OCI-LY1 (cell line): Measurements from ENCODE around the gene RPL13.

Source experiments
- H2AFZ ChIP-seq: fragments of 200-600 bp; sonication (generic), shearing (Covaris generic); 2 replicates; pipeline ENCODE4 v1.6.0; 2014; ENCODE audit warnings: antibody characterized with exemption, mild to moderate bottlenecking, low read length
- H3F3A ChIP-seq: fragments of 200-600 bp; sonication (generic), shearing (Covaris generic); 2 replicates; pipeline ENCODE4 v1.6.0; 2014; ENCODE audit warnings: mild to moderate bottlenecking, antibody characterized with exemption, low read length, moderate library complexity; ENCODE audit not compliant: insufficient read depth
- H3K27ac ChIP-seq: fragments of 200-600 bp; sonication (generic); 2 replicates; pipeline ENCODE4 v1.5.1; 2014; ENCODE audit warnings: low read length, mixed run types, mild to moderate bottlenecking, low read depth; ENCODE audit not compliant: poor library complexity, severe bottlenecking
- H3K27me3 ChIP-seq: fragments of 200-600 bp; sonication (generic); 2 replicates; pipeline ENCODE4 v1.6.0; 2014; ENCODE audit warnings: antibody characterized with exemption, mild to moderate bottlenecking, low read length, moderate library complexity; ENCODE audit not compliant: insufficient read depth
- H3K36me3 ChIP-seq: fragments of 200-600 bp; sonication (generic); 2 replicates; pipeline ENCODE4 v1.6.1; 2014; ENCODE audit warnings: mild to moderate bottlenecking, antibody characterized with exemption, low read length, moderate library complexity, mixed read lengths; ENCODE audit not compliant: insufficient read depth
- H3K4me1 ChIP-seq: fragments of 200-600 bp; sonication (generic); 2 replicates; pipeline ENCODE4 v1.5.1; 2014; ENCODE audit warnings: mild to moderate bottlenecking, low read length, moderate library complexity; ENCODE audit not compliant: insufficient read depth, severe bottlenecking
- H3K4me2 ChIP-seq: fragments of 200-600 bp; sonication (generic), shearing (Covaris generic); 2 replicates; pipeline ENCODE4 v1.6.1; 2014; ENCODE audit warnings: low read length
- H3K4me3 ChIP-seq: fragments of 200-600 bp; sonication (generic); 2 replicates; pipeline ENCODE4 v1.5.1; 2014; ENCODE audit warnings: low read length, low read depth, mild to moderate bottlenecking, mixed read lengths; ENCODE audit not compliant: poor library complexity, severe bottlenecking
- H3K79me2 ChIP-seq: fragments of 200-600 bp; shearing (Covaris generic); 2 replicates; pipeline ENCODE4 v1.6.1; 2016; ENCODE audit warnings: mixed run types, low read length, mixed read lengths; ENCODE audit not compliant: insufficient read depth
- H3K9ac ChIP-seq: fragments of 200-600 bp; sonication (generic), shearing (Covaris generic); 2 replicates; pipeline ENCODE4 v1.6.1; 2014; ENCODE audit warnings: mild to moderate bottlenecking, low read length, mixed read lengths
- H3K9me2 ChIP-seq: fragments of 200-600 bp; sonication (generic), shearing (Covaris generic); 2 replicates; pipeline ENCODE4 v1.6.1; 2014; ENCODE audit warnings: low read depth, mild to moderate bottlenecking, low read length, mixed read lengths
- H3K9me3 ChIP-seq: fragments of 200-600 bp; shearing (Covaris generic); 2 replicates; pipeline ENCODE4 v1.6.1; 2014; ENCODE audit warnings: low read length, mixed read lengths
- H4K20me1 ChIP-seq: fragments of 200-600 bp; sonication (generic), shearing (Covaris generic); 2 replicates; pipeline ENCODE4 v1.6.0; 2016; ENCODE audit warnings: mild to moderate bottlenecking, low read length; ENCODE audit not compliant: insufficient read depth
- EZH2 ChIP-seq: fragments of 200-600 bp; sonication (generic), shearing (Covaris generic); IDR thresholded peaks from 2 replicates; pipeline ENCODE4 v1.8.0; 2017; ENCODE audit warnings: borderline replicate concordance, mixed run types, mild to moderate bottlenecking, antibody characterized with exemption, low read length, moderate library complexity, mixed read lengths
- TF ChIP-seq, protein P1 (sequence below): fragments of 200-600 bp; sonication (generic), shearing (Covaris generic); IDR thresholded peaks from 2 replicates; pipeline ENCODE4 v1.5.1; 2017; ENCODE audit warnings: mild to moderate bottlenecking, antibody characterized with exemption, low read length, moderate library complexity, mixed read lengths

Gene RPL13

DNA sequence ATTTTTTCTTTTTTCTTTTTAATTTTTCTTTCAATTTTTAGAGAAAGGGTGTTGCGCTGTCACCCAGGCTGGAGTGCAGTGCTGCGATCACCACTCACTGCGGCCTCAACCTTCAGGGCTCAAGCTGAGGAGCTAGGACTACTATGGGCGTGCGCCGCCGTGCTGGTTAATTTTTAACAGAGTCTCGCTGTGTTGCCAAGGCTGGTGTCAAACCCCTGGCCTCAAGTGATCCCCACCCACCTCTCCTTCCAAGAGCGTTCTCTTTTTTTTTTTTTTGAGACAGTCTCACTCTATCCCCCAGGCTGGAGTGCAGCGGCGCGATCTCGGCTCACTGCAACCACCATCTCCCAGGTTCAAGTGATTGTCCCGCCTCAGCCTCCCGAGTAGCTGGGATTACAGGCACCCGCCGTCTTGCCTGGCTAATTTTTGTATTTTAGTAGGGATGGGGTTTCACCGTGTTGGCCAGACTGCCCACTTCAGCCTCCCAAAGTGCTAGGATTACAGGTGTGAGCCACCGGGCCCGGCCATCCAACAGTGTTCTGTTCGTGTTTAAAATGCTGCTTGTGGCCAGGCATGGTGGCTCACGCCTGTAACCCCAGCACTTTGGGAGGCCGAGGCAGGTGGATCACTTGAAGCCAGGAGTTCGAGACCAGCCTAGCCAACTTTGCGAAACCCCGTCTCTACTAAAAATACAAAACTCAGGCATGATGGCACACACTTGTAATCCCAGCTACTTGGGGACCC is 14.5 kb upstream of the RPL13 start:
- no peak overlapping the region for H2AFZ ChIP-seq
- peaks cover 68% of the 10 kb centered on the region for H3K36me3 ChIP-seq
- TF ChIP-seq, protein P1, sequence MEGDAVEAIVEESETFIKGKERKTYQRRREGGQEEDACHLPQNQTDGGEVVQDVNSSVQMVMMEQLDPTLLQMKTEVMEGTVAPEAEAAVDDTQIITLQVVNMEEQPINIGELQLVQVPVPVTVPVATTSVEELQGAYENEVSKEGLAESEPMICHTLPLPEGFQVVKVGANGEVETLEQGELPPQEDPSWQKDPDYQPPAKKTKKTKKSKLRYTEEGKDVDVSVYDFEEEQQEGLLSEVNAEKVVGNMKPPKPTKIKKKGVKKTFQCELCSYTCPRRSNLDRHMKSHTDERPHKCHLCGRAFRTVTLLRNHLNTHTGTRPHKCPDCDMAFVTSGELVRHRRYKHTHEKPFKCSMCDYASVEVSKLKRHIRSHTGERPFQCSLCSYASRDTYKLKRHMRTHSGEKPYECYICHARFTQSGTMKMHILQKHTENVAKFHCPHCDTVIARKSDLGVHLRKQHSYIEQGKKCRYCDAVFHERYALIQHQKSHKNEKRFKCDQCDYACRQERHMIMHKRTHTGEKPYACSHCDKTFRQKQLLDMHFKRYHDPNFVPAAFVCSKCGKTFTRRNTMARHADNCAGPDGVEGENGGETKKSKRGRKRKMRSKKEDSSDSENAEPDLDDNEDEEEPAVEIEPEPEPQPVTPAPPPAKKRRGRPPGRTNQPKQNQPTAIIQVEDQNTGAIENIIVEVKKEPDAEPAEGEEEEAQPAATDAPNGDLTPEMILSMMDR, result no peak
- TF ChIP-seq EZH2, result no peak
- H3K9me3 ChIP-seq, result no peaks in the 10 kb centered on the region
- H3K27ac ChIP-seq, result no peak overlapping the region
- H3K79me2 ChIP-seq, result no peaks in the 10 kb centered on the region
- H3K9ac ChIP-seq, result no peak overlapping the region
- H4K20me1 ChIP-seq, result no peaks in the 10 kb centered on the region
- H3K4me3 ChIP-seq, result no peak overlapping the region
- no peaks in the 10 kb centered on the region for H3K9me2 ChIP-seq
- no peaks in the 10 kb centered on the region for H3F3A ChIP-seq
- H3K4me2 ChIP-seq, result no peak overlapping the region
- H3K4me1 ChIP-seq, result peaks cover 14% of the 10 kb centered on the region
- H3K27me3 ChIP-seq, result no peaks in the 10 kb centered on the region

DNA sequence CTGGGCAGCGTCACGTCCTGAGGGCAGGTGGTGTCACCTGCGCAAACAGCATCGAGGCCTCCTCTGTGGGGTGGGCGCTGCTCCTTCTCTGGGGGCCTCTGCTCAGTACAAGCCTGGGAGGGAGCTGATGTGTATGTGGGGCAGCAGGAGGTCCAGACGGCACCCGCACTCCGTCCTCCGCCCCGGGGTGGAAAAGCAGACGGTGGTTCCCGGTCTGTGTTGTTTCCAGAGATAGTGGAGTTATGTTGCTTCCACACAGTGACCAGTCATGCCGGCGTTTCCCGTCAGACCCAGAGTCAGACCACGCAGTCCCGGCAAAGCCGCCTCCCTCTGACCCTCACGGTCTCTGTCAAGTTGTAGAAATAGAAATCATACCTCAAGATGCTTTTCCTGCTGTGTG is 13.7 kb upstream of the RPL13 start:
- Histone ChIP-seq H3K9ac (no peak overlapping the region), H4K20me1 (no peaks in the 10 kb centered on the region), H3K9me3 (no peaks in the 10 kb centered on the region), H3F3A (no peaks in the 10 kb centered on the region), H3K4me3 (no peak overlapping the region), H3K27ac (no peak overlapping the region), H3K9me2 (no peaks in the 10 kb centered on the region), H3K4me1 (peaks cover 14% of the 10 kb centered on the region), H3K4me2 (no peak overlapping the region), H2AFZ (no peak overlapping the region), H3K79me2 (no peaks in the 10 kb centered on the region), H3K27me3 (no peaks in the 10 kb centered on the region), H3K36me3 (peaks cover 71% of the 10 kb centered on the region)
- TF ChIP-seq, protein P1, result no peak
- no peak for TF ChIP-seq EZH2

DNA sequence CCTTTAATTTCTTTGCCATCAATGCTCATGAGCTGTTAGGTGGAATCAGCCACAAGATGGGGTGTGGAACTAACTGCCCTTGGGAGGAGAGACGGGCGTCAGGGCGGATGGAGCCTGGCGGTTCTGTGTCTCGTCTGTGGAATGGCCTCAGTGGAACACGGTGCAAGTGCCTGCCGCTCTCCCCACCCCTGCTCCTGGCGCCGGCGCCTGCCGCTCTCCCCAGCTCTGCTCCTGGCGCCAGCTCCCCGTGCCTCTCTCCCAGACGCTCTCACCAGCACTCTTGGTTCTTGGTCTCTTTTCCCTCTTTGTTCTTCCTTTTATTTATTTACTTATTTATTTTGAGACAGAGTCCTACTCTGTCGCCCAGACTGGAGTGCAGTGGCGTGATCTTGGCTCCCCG is 13.2 kb upstream of the RPL13 start:
- no peaks in the 10 kb centered on the region for H3K27me3 ChIP-seq
- H3K4me2 ChIP-seq, result no peak overlapping the region
- H3K9me3 ChIP-seq, result no peaks in the 10 kb centered on the region
- TF ChIP-seq EZH2, result no peak
- TF ChIP-seq, protein P1, result no peak
- no peak overlapping the region for H2AFZ ChIP-seq
- no peaks in the 10 kb centered on the region for H4K20me1 ChIP-seq
- no peak overlapping the region for H3K9ac ChIP-seq
- no peak overlapping the region for H3K27ac ChIP-seq
- H3K9me2 ChIP-seq, result no peaks in the 10 kb centered on the region
- H3F3A ChIP-seq, result no peaks in the 10 kb centered on the region
- peaks cover 14% of the 10 kb centered on the region for H3K4me1 ChIP-seq
- H3K4me3 ChIP-seq, result no peak overlapping the region
- H3K79me2 ChIP-seq, result no peaks in the 10 kb centered on the region
- H3K36me3 ChIP-seq, result peaks cover 75% of the 10 kb centered on the region
